Head of caudate nucleus (tissue), 42 donors: Measurements from ENCODE around the gene FAM174C.

ENCODE experiments used
- DNase-seq, 42 donors: peaks; one replicate each; pipeline versions ENCODE4 v3.0.0 to v3.0.0-alpha.2; 2020 to 2021; ENCODE audit warnings: mixed read lengths in 7 of 42
- intact Hi-C: fragments of 100-400 bp; cut with DNase I; formaldehyde crosslinking; loops from one replicate; pipeline ENCODE4 v1.15.0; 2022

The FAM174C gene

GRCh38 chr19:1278713-1279660 lies 3.7 kb downstream of the FAM174C start:
- intact Hi-C loops: loop anchor here (5.0 kb wide), 1 partner anchor 83 kb away; no protein-coding TSS in a partner anchor
- DNase-seq: no peak

DNA sequence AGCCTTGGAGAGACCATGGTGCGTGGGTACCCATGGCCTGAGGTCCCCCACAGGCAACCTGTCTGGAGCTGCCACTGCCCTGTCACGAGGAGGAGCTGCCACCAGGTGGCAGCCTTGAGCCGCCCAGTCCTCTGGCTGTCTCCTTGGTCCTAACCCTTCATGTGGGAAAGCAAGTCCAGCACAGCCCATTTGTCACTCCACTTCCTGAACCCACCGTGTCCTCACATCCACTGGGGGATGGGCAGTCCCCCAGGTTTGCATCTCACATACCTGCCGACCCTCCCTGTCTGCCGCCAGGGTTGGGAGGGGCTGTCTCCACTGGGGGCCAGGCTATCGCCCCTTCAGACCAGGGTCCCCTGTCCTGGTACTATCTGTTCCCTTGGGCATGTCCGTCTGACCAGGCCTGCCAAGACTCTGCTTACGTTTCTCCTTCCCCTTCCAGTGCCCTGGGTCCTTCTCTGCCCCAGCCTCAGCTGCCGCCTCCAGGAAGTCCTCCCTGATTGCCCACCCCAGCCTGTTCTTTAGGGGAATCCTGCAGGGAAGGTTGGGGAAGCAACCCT lies 4.5 kb downstream of the FAM174C start:
- peak; percentile 66 to 94 (median 88) for DNase-seq
- intact Hi-C loops: loop anchor here (5.0 kb wide), 1 partner anchor 82 kb away; no protein-coding TSS in a partner anchor

GRCh38 chr19:1280636-1281568 lies 5.6 kb downstream of the FAM174C start:
- intact Hi-C loops: no loop called here
- DNase-seq: no peak

- DNase-seq: no peak
- intact Hi-C loops: no loop called here
These were observed 6.4 kb downstream of the FAM174C start for GRCh38 chr19:1281569-1282287.

DNA sequence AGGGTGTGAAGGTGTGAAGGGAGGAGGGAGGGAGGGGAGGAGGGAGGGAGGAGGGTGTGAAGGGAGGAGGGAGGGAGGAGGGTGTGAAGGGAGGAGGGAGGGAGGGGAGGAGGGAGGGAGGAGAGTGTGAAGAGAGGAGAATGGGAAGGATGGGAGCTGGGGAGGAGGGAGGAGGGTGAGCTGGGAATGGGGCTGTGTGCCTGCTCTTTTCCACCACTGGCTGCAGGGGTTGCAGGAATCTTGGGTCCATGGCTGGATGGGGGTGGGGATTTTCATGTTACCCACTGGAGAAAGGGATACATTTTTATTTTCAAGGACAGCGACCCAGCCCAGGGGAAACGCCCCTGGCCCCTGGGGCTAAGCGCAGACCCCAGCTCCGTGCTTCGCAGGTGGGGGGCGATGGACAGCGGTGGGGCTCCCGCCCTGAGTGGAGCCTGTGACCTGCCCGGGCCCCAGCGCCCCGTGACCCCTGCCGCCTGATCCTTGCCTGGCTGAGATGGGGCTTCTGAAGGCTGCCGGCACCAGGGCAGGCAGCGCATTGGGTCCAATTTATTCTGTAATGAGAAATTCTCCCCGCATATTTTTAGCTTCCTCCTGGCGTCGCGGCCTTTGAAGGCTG lies 7.4 kb downstream of the FAM174C start:
- DNase-seq: no peak
- intact Hi-C loops: no loop called here

DNA sequence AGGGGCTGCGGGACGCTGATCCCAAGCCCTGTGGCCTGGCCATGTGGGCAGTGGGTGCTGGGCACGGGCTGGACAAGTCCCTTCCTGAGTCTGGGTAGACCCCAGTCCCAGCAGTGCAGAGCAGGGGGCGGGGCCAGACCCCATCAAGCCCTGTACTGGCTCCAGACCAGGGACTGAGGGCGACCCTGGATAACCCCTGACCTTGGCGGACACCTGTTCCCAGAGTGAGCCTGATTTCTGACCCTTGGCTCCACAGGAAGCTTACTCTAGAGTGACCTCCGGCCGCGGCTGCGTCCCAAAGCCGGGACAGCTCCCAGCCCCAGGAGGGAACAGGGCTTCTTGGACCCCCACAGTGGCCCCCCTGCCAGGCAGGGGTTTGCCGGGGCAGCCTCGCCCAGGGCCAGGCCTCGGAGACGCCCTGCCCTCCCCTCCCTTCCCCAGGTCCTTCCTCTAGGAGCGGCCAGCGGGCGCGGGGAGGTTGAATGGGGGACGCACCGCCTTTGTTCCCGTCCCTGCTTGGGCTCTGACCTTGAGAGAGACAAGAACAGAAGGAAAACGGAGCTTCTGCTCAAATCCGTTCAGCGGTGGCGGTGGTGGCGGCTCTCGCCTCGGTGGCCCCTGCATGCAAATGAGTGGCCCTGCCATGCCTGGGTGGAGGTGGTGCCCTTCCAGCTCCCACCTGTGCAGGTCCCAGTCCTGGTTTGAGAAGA lies 8.0 kb downstream of the FAM174C start:
- DNase-seq: no peak
- intact Hi-C loops: no loop called here

GRCh38 chr19:1283917-1284292 lies 8.6 kb downstream of the FAM174C start:
- no peak for DNase-seq
- intact Hi-C loops: no loop called here

DNA sequence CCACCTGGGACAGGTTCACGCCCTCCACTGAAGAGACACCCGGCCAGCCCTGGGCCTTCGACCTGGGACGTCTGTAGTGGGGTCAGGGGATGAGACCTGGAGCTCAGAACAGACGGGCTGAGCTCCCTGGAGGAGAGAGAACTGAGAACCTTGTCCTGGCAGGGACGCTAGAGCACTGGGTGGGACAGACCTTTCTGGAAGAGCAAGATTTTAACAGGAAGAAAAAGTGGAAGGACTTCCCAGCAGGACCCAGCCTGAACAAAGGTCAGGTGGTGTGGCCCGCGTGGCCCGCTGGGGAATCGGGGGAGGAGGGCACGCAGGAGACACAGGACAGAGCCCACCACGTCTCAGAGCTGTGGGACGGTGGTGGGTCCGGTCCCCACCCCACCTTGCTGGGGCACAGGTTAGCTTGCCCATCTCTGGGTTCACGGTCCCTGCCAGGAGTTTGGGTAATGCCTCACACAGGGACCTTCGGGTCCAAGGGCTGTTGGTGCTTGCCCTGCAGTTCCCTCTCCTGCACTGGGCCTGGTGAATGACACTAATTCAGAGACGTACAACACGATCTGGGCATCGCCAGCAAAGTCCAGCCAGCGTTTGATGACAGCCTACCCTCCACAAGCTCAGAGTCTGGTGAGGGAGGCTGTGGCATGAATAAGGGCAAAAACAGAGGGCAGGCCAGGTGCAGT lies 9.1 kb downstream of the FAM174C start:
- intact Hi-C loops: no loop called here
- DNase-seq: no peak

- intact Hi-C loops: no loop called here
These were observed 9.8 kb downstream of the FAM174C start for GRCh38 chr19:1284979-1285736.

DNA sequence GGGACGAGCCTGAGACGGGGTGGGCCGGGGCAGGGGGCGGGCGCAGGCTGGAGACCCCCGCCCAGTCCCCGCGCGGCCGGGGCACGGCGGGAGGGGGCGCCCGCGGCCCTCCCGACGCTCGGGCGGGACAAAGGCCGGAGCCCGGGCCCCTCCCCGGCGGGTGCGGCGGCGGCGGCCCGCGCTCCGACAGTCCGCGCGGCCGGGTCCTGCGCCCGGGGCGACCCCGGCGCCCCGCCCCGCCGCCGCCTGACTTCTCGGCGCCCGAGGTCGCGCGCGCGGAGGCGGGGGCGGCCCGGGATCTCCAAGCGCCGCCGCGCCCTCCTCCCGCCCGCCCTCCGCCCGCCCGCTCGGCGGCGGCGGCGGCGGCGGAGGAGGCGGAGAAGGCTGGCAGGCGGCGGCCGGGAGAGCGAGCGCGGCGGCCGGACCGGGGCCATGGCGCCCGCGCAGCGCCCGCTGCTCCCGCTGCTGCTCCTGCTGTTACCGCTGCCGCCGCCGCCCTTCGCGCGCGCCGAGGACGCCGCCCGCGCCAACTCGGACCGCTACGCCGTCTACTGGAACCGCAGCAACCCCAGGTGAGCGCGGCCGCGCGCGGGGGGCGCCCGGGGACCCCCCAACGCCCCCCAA lies 10.5 kb downstream of the FAM174C start, which contains the start of gene EFNA2:
Gene EFNA2 (plus strand): TSS at position 137 of the 624 bp plus-strand sequence. CDS start 296 bp downstream, at position 433.
- DNase-seq: no peak
- intact Hi-C loops: no loop called here

More at GRCh38 chr19:1284979-1285736, 9.8 kb downstream of the FAM174C start:
- no peak for DNase-seq

DNA sequence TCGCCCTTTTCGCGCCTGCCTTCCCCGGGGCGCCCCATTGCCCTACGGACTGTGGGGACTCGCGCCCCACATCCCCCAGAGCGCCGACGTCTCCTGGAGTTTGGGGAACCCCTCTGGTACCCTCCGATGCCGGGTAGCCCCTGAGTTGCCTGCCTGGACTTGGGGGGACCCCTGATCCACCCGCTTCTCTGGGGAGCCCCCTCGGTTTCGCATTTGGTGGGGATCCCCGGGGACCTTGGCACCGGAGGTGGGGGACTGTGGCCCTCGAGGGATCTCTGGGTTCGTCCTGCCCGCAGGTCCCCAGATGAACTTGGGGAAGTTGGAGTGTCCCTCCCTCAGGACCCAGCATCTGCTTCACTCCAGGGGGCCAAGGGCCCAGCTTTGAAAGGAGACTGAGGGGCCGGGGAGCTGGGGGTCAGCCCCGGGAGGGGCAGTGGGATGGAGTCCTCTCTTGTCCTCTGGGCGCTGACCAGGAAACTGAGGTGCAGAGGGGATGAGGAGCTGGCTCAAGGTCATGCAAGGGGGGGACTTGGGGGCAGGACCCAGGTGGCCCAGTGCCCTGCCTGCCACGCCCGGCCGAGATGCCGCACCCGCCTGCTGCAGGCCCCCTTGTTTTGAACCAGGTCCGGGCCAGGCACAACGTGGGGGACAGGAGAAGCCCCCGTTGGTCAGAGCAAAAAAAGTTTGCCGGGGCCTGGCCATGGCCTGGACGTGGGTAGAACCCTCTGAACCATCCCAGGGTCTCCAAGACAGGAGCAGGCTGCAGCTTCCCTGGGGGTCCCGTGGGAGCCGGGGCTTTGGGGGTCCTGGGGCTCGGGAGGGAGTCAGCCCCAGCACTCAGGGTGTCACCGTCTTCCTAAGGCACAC lies 11.4 kb downstream of the FAM174C start:
- no peak for DNase-seq
- intact Hi-C loops: no loop called here

GRCh38 chr19:1287354-1288225 lies 12.3 kb downstream of the FAM174C start:
- DNase-seq: no peak
- intact Hi-C loops: no loop called here

DNA sequence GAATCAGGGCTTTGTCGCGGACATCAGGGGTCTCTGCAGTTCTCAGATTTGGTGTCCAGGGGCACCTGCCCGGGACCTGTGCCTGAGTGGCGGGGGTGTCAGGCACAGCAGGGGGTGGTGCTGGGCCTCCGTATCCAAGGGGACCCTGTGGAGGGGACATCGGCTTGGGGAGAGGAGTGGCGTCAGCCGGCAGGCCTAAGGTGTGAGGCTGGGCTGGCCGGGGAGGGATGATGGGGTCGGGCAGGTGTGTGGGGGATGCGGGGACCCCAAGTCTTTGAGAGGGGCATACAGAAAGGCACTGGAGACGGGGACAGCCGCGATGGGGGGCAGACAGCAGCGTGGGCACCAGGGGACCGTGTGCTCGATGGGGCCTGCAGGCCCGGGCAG lies 12.9 kb downstream of the FAM174C start:
- no peak for DNase-seq
- intact Hi-C loops: no loop called here
